ENCODE results near the gene ULK3.

The ULK3 gene

DNA sequence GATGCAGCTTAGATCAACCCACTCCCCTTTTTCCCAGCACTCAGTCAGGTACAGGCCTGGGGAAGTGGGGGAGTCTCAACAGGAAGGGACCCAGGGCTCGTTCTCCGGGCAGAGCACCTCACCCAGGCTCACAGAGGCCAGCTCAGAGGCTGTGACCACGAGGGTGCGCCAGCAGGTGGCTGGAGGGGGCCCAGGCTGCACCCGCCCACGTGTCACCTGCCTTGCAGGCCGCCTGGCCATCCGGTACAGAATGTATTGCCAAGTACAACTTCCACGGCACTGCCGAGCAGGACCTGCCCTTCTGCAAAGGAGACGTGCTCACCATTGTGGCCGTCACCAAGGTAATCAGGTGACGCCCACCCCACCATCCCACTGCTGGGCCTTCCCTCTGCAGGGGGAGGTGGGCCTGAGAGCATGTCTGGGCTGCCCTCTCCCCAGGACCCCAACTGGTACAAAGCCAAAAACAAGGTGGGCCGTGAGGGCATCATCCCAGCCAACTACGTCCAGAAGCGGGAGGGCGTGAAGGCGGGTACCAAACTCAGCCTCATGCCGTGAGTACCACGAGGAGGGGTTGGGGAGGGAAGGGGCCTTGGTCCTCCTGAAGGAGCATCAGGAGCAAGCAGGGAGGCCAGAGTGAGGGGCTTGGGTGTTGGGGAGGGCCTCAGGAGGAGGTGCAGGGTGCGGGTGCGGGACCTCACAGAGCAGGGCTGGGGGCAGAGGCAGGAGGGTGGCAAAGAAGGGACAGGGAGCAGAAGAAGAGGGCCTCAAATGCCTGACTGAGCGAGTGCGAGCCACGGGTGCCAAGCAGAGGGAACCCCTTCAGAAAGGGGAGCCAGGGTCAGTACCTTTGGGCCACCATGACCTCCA is 44.3 kb downstream of the ULK3 start:
- FAIRE-seq: no peak

DNA sequence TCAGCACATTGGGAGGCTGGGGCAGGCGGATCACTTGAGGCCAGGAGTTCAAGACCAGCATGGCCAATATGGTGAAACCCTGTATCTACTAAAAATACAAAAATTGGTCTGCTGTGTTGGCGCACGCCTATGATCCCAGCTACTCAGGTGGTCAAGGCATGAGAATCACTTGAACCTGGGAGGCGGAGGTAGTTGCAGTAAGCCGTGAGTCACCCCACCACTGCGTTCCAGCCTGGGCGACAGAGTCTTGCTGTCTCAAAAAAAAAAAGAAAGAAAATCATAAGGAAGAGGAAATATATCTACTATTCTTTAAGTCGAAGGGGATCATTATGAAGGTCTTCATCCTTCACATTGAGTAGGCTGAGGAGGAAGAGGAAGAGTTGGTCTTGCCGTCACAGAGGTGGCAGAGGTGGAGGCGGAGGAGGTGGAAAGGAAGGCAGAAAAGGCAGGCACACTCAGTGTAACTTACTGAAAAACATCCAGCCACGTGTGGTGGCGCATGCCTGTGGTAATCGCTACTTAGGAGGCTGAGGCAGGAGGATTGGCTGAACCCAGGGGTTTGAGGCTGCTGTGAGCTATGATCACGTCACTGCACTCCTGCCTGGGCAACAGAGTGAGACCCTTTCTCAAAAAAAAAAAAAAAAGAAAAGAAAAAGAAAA is 46.9 kb downstream of the ULK3 start:
- no peak for FAIRE-seq

DNA sequence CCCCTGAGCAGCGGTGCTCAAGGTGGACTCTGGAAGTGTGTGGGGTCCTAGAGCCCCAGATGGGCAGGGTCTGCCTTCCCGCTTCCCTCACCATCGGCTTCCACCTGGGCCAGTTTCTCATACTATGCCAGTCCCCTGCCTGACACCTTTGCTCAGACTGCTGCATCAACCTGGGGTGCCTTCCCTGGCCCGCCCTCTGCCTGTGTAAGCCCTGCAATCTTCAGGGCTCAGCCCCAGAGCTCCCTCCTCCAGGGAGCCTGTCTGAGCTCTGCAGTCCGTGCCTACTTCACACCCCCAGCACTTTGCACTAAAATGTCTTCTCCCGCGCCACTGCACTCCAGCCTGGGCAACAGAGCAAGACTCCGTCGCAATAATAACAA is 48.0 kb downstream of the ULK3 start:
- FAIRE-seq: no peak

DNA sequence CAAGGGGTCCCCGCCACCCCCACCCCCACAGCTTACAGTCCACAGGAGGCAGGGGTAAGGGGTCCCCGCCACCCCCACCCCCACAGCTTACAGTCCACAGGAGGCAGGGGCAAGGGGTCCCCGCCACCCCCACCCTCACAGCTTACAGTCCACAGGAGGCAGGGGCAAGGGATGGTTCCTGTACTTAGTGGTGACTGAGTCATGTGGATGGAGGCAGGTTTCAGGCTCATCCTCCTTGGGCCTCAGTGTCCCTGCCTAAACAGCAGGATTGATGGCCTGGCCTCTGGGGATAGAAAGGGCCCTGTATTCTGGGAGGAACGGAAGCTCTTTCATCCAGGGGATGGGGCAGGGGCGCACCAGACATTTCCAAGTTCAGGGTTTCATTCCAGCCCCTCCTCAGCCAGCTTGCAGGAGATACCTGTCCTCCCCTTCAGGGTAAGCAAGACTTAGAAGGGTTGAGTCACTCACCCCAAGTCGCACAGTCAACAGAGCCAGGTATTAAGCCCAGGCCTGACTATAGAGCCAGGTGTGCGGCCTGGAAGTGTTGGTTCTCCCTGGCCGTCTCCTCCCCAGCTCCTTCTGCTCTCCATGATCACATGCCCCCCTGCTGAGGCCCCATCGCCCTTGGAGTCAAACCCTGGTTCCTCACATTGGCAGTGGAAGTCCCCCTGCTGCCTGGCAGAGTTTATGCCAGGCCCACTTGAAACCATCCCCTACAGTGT is 48.5 kb downstream of the ULK3 start:
- no peak for FAIRE-seq

DNA sequence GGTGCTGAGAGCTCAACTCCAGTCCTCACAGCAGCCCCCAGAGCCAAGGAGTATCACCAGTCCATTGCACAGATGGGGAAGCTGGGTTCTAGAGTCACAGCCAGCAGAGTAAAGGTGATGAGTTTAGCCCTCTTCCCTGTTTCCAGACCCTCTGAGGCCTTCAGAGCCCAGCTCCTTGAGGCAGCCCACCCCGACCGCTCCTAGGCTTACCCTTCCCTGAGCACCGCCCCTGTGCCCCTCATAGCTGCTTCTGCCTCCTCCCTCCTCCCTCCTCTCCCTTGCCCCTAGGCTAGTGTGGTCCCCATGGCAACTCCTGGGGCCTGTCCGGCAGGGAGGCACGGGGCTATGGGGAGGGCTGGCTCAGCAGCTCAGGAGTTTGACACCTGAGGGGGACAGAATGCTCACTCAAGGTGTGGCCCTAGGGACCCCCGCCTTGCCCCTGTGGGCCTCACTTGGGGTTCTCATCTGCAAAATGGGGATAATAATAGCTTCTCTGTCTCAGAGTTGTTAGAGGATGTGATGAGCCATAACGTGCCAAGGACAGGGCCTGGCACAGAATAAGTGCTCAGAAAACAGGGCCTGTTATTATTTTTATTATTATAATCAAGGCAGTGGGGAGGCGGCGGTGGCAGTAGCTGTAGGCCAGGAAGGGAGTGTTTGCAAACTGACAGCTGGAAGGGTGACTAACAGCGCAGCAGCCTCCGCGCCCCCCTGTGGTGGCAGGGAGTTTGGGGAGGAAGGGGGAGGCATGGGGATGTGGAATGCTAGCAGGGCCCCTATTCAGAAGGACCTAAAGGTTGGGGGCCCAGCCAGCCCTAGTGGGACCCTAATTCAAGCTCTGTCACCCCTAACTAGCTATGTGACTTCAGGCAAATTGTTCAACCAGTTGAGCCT is 49.6 kb downstream of the ULK3 start:
- FAIRE-seq: no peak

DNA sequence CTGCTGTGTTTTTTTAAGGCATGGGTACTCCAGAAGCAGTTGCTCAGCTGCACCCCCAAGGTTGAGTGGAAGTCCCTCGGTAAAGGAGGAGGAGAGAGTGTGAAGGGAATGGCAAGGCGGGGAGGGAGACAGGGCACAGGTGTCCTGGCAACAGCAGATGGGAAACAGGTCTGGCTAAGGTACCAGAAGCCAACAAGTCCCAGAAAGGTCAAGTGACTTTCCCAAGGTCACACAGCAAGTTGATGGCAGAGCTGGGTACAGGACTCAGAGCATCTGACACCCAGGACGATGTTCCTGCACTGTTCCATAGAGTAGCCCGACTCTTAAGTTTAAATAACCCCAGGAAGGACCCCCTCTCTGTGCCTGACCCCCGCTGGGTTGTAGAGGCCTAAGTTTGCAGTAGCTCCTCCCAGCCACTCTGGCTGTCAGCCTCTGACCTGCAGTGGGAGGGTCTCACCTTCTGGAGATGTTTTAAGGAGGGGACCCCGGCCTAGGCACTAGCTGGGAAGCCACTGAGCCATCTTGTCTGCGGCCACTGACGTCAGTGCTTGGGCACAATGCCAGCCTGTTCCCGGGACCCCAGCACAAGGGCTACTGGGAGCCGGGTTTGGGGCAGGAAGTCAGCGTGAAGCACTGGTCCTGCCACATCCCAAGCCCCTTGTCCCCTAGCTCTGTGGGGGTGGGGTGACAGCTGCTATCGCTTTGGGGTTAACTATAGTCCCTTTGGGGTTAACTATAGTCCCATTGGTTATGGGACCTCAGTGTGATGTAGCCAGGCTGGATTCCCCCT is 50.5 kb downstream of the ULK3 start:
- FAIRE-seq: no peak

DNA sequence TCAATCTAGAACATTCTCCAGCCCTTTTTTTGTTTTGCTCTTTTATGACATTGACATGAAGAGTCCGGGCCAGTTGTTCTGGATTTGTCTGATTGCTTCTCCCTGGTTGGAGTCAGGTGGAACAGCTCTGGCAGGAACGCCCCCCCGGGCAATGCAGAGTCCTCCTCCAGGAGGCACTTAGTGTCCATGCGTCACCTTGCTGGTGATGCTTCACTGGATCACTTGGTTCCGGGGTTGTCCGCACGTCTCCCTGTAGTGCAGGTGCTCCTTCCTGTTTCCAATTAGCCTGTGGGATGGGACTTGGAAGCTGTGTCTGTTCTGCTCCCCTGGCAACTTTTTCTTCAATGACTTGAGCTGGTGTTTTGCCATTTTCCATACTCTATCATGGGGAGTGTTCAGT is 51.3 kb downstream of the ULK3 start:
- FAIRE-seq: no peak

DNA sequence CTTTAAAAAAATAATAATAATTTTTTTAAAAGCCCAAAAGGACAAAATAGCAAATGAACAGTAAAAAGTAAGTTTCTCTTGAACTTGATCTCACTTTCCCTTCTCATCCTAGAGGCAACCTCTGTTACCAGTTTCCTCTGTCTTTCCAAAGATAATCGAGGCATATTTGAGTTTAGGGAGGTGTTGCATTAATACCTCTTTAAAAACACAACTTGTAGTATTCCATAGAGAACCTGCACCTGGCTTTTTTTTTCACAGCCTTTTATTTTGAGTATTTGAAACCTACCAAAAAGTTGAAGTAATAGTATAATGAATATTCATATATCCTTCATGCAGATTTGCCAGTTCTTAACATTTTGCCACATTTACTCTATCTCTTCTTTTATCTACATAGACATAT is 51.9 kb downstream of the ULK3 start:
- FAIRE-seq: no peak

DNA sequence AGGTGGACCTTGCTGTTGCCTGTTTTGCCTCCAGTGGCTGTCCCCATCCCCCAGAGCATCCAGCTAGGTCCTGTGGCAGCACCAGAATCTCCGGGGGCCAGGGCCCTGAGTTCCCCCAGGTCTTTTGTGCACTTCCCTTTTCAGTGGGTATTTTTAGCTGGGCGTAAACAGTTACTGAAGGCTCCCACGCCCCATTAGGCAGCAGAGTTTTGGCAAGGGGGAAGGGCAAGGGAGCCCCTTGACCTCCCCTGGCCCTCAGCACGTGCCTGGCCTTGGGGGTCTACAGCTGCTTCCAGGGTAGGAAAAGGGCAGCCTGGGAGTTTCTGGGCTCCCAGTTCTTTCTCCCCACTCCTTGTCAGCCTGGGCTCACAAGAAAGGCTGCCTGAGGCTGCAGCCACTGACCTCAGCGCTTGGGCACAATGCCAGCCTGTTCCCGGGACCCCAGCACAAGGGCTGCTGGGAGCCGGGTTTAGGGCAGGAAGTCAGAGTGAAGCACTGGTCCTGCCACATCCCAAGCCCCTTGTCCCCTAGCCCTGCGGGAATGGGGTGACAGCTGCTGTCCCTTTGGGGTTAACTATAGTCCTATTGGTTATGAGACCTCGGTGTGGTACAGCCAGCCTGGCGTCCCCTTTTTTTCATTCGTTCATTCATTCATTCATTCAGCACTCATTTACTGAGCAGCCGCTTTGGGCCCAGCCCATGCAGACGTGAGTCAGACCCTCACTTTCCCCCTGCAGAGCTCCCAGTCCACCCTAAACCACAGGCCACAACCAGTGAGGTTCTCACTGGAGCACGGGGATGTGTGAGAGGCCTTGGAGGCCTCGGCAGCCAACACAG is 52.7 kb downstream of the ULK3 start:
- FAIRE-seq: no peak

DNA sequence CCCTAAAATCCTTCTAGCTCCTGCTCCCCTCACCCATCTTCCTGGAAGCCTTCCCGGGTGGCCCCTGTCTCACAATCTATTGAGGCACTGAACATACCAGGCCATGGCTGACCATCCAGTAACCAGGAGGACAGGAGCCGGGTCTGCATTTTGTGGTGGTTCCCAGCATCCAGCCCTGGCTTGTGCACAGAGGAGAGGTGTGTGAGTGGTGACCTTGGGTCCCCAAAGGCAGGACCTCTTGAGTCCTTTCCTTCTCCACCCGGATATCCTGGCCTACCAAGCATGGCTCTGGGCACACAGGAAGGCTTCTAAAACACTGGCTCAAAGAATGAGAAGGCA is 53.2 kb downstream of the ULK3 start:
- FAIRE-seq: no peak

DNA sequence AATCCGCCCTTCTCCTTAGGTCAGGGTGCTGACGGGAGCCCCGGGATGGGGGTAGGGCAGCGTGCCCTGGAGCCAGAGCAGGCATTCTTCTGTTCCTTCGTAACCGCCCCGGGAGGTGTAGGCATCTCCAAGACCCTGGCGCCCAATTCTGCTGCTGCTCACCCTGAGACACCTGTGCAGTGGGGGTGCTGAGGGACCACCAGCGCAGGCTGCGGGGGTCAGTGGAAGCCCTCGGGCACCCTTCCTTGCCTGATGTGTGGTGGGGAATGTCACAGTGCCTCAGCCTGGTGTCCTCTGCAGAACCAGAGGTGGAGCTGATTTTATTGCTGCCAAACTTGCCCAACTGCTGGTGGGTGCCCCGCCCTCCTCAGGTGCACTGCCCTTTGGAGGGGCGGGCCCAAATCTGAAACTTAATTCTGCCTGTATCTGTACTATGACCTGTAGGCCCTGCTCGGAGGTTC is 53.8 kb downstream of the ULK3 start:
- no peak for FAIRE-seq

DNA sequence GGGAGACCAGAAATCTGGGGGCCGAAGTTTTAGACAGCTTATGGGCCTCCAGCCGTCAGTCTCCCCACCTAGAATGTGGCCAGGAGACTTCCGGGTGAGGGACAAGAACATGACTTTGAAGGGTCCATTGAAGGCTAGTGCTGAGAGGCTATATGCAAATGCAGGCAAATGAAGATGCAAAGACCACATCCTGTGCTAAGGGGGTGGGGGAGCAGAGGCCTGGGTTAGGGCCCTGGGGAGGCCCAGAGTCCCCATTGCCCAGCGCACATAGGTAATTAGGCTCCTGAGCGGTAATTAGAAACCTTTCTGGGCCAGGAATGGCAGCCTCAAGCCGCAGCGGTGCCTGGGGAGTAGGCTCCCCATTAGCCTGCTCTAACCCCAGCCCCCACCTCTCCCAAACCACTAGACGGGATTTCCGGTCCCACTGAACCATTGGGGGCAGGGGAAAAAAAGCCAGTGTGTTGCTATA is 54.2 kb downstream of the ULK3 start:
- FAIRE-seq: no peak

DNA sequence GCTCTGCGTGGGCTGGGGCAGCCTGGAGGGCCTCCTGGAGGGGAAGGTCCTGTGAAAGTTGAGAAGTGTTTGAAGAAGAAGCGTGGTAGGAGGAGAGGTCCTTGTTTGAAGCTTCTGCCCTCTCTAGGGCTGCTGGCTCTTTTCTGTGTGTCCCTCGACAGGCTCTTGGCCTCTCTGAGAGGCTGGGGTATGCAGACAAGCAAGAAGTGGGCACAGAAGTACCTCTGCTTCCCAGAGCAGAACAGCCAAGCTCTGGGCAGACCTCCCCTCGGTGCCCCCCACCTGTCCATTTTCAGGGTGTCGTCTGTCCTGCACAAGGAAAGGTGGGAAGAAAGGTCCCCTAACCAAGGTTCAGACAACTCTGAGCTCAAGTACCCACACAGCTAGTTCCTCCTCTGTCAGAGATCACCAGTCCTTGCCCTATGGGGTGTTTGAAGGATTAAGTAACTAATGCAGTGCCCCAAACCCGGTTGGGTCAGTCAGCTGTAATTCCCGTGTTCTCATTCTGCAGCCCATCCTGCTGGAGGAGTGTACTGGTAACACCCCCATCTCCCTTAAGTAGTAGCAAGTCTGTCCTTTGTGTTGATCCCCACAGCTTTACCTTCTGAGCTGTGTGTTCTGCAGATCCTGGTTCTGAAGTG is 54.8 kb downstream of the ULK3 start:
- no peak for FAIRE-seq

DNA sequence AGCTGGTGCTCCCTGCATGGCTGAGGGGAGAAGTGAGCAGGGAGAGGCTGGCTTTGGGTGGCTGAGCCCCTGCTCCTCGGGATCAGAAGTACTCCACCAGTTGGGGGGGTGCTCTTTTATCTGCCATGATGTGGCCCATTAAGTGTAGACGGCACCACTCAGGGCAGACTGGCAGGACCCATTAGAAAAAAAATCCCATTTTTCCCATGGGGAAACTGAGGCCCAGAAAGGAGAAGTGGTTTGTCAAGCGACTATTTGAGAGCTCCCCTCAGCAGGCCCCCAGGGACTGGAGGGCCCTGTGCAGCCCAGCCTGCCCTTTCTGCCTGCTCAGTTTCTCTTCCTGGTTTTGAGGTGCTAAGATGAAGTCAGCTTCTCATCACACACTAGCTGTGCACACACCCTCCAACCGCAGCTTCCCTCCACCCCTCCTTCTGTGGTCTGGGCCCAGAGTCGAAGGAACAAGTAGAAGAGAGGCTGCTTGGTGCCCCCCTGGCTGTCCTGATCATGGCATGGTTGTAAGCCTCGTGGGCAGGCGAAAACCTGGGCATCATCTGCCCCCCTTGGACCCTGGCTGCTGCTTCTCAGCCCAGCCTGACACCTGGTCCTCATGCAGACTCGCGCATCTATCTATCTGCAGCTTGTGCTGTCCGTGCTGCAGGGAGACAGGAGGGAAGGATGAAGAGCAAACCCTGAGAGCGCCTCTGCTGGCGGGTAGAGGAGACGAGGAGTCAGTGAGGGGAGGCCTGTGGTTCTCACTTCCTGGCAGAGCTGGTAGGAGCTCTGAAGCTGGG is 55.5 kb downstream of the ULK3 start:
- no peak for FAIRE-seq

DNA sequence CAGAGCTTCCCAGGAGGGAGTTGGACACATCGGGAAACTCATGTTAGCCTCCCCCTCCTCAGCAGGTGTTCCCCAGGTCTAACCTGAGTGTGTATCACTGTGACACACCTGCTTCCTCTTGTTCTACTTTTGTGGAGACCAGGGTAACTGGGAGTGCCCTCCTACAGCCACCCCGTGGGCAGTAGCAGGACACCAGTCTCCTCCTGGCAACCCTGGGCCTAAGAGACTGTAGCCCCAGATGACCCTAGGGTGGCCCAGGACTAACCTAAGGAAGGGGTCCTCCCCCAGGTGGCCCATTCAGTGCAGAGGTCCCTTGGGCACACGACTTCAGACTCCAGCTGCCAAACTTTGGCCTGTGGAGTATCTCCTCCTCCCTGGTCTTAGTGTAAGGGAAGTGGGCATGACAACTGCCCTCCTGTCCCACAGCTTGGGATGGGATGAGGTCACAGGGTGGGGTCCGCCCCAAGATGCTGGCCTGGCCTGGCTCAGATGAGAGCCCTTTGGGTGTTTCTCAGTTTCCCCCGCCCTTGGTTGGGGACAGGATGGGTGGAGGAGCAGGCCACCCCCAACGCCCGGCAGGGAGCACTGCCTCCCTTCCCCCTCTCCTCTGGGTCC is 56.3 kb downstream of the ULK3 start:
- FAIRE-seq: no peak
